ENCODE results near the gene KCTD8. TPM values are rescaled to one million over a fixed set of nuclear protein-coding genes. Genes with fewer than 3 reads are reported as not detected.
A peak's percentile ranks its signal among the peaks of the same experiment; 100 is the strongest.
"Not testable (repeated sequence)": the region's sequence is repeated elsewhere in the genome, so short reads cannot be mapped to it uniquely, and the experiment has no call there.

The KCTD8 gene
- total RNA-seq, 1 experiment from 2014 or later: 0.64 TPM

GRCh38 chr4:44342800-44343199 is 105.8 kb downstream of the KCTD8 start:
- DNase-seq (ENCODE audit: low read depth): no peak

- no peak for DNase-seq (ENCODE audit: low read depth)
These were observed 121.9 kb downstream of the KCTD8 start for GRCh38 chr4:44326741-44327140.

DNA sequence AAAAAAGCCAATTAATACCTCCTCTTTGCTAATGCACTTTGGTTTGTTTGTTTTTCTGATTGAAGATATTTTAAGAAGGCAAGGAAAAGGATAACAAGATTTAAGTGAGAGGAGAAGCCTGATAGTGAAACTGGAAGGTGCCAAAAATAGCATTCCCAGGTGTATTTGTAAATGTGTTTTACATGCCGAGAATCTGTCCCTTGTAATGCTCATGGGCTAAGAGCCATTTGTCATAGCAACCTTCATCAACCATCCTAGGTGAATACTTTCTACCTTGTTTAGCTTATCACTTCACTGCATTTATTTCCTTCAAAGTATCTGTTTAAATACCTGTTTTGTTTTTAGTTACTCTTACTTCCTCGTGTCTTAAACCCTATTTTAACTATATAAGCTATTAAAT is 127.8 kb downstream of the KCTD8 start:
- no peak for DNase-seq (ENCODE audit: low read depth)

GRCh38 chr4:44319129-44319528 is 129.5 kb downstream of the KCTD8 start:
- no peak for DNase-seq (ENCODE audit: low read depth)

- no peak for DNase-seq (ENCODE audit: low read depth)
These were observed 134.9 kb downstream of the KCTD8 start for GRCh38 chr4:44313702-44314101.

- no peak for DNase-seq (ENCODE audit: low read depth)
These were observed 161.1 kb downstream of the KCTD8 start for GRCh38 chr4:44287505-44287904.

- no peak for DNase-seq (ENCODE audit: low read depth)
These were observed 169.1 kb downstream of the KCTD8 start for GRCh38 chr4:44279469-44279868.

DNA sequence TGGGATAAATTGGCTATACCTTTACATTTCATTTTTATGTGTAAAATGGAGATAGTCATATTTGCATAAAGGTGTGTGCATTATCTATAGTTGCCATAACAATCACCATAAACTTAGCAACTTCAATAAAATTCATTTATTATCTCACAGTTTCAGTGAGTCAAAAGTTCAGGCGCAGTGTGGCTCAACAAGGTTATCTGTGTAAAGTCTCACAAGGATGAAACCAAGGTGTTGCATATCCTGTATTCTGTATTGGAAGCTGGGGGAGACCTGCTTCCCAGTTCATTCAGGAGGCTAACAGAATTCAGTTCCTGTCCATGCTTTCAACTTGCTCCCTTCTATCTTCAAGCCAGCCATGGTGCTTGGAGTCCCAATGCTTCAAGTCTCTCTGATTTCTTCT is 169.5 kb downstream of the KCTD8 start:
- no peak for DNase-seq (ENCODE audit: low read depth)

DNA sequence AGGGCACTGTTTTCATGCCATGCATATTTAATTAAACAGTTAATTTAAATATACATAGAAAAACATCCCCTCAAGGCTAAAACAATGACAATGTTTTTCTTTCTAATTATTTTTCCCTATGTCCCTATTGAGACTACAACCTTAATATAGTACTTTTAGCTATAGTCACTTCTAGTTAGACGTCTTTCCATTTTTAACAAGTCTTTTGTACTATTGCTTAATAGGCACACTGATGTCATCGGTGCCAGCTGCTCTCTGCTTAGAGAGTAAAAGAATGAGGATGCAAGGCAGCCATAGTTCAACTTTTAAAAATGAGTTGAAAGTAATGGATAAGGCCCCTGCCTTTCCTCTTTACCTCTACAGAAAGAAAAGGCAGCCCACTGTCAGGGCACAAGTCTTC is 191.1 kb downstream of the KCTD8 start:
- DNase-seq (ENCODE audit: low read depth): no peak

GRCh38 chr4:44256414-44256813 is 192.2 kb downstream of the KCTD8 start:
- peak; percentile 35 for DNase-seq (ENCODE audit: low read depth)

GRCh38 chr4:44237643-44238042 is 211.0 kb downstream of the KCTD8 start:
- no peak for DNase-seq (ENCODE audit: low read depth)

GRCh38 chr4:44235897-44236296 is 212.7 kb downstream of the KCTD8 start:
- DNase-seq (ENCODE audit: low read depth): no peak

DNA sequence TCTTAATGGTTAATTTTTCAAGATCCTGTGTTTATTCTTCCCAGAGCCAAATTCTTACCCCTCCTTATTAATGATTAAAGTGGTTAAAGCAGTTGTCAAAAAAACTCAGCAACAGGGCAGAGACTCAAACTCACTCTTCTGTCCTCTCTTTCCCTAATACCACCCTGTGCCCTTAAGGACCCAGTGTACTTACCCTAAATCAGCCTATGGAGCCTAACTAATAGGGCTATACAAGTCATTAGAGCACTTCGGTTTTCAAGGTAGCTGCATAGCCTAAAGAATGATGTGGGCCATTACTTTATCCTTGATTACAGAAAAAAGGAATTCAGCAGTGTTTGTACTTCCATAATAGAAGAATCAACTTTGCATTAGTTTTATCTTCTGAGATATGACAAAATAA is 216.3 kb downstream of the KCTD8 start:
- no peak for DNase-seq (ENCODE audit: low read depth)

GRCh38 chr4:44231006-44231405 is 217.6 kb downstream of the KCTD8 start:
- no peak for DNase-seq (ENCODE audit: low read depth)

GRCh38 chr4:44228326-44228725 is 220.3 kb downstream of the KCTD8 start:
- DNase-seq (ENCODE audit: low read depth): no peak

GRCh38 chr4:44221407-44221806 is 227.2 kb downstream of the KCTD8 start:
- DNase-seq (ENCODE audit: low read depth): no peak

GRCh38 chr4:44210750-44211149 is 237.9 kb downstream of the KCTD8 start:
- no peak for DNase-seq (ENCODE audit: low read depth)

DNA sequence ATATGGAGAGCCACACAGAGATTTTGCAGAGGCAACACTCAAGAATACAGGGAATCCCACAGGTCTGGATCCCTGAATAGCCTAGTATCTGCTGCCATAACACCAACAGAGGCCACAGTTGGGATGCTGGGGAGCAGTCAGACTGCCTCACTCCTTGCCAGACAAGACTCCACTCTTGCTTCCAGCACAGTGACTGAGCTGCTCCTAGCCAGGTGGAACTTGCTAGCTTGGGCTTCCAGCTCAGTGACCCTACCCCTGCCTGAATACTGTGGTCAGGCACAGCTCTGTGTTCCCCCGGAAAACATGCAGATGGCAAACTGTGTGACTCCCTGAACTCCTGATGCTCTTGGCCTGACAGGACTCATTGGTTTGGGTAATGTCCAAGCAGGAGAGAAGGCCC is 251.8 kb downstream of the KCTD8 start:
- no peak for DNase-seq (ENCODE audit: low read depth)

DNA sequence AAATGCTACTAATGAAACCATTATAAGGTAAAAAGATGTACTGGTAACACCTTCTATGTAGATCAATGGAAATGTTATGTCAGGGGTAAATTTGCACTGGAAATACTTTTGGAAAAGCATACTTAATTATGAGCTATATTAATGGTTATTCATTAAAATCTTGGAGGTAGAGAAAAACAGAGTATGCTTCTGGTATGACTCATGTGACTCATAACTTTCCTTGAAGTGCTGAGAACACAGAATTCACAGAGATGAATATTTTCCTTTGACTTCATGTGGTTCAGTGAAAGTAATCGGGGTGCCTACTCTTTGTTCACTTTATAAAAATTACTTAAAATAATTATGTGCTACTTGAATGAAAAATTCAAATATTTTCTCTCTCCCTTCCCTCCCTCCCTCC is 254.2 kb downstream of the KCTD8 start:
- DNase-seq (ENCODE audit: low read depth): no peak

DNA sequence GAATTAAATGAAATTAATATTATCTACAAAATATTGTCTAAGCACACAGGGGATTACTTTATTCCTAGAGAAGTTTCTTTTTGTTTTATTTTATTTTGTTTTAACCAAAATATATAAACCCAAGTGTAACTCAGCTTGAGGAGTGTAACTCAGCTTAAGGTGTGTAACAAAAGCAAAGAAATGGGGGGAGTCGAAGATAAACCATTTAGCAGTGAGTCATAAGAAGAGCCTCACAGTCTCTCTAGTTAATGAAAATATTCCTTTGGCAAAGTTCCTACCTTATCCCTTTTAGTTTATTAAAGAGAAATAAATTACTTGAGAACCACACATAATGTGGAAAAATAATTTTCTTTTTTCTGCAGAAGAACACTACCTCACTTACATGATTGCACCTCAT is 261.8 kb downstream of the KCTD8 start:
- no peak for DNase-seq (ENCODE audit: low read depth)

DNA sequence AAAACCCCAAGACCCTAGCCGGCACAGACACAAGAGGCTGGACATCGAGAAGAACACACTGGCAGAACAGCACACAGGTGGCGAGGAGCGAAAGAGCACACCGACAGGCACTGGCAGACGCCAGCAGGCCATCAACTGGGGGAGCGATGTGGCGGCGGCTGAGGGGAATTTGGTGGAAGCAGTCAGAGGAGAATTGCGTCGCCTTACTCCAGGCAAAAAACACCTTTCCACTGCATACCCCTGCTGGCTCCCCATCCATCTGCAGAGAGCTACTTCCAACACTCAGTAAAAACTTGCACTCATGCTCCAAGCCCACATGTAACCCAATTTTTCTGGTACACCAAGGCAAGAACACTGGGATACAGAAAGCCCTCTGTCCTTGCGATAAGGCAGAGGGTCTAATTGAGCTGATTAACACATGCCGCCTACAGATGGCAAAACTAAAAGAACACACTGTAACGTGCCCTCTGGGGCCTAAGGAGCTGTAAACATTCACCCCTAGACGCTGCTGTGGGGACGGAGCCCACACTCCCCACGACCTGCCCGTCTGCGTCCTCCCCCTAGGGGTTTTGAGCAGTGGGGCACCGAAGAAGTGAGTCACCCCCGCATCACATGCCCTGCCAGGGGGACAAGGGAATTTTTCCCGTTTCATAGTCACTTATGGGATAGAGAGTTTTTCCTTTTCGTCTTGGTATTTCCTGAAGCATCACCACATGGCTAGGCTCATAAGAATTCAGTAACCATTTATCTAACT is 262.3 kb downstream of the KCTD8 start:
- DNase-seq (ENCODE audit: low read depth): peak; percentile 21

DNA sequence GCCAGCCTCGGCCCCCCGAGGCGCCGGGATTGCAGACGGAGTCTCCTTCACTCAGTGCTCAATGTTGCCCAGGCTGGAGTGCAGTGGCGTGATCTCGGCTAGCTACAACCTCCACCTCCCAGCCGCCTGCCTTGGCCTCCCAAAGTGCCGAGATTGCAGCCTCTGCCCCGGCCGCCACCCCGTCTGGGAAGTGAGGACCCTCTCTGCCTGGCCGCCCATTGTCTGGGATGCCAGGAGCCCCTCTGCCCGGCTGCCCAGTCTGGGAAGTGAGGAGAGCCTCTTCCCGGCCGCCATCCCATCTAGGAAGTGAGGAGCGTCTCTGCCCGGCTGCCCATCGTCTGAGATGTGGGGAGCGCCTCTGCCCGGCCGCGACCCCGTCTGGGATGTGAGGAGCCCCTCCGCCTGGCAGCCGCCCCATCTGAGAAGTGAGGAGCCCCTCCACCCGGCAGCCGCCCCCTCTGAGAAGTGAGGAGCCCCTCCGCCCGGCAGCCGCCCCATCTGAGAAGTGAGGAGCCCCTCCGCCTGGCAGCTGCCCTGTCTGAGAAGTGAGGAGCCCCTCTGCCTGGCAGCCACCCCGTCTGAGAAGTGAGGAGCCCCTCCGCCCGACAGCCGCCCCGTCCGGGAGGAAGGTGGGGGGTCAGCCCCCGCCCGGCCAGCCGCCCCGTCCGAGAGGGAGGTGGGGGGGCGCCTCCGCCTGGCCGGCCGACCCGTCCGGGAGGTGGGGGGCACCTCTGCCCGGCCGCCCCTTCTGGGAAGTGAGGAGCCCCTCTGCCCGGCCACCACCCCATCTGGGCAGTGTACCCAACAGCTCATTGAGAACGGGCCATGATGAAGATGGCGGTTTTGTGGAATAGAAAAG is 266.9 kb downstream of the KCTD8 start:
- not testable (repeated sequence) for DNase-seq (ENCODE audit: low read depth)

GRCh38 chr4:44167766-44168165 is 280.8 kb downstream of the KCTD8 start:
- not testable (repeated sequence) for DNase-seq (ENCODE audit: low read depth)
